Stimulated activated CD4-positive, alpha-beta T cell treated with anti-CD3 and anti-CD28 coated beads, Interleukin-15, amount 100 ng/mL, for 48 hours (primary cell): Measurements from ENCODE around the gene FCGBP.
"Not testable (repeated sequence)": the region's sequence is repeated elsewhere in the genome, so short reads cannot be mapped to it uniquely, and the experiment has no call there.

ENCODE experiments used
- DNase-seq, 2 donors: peaks; one replicate each; pipeline ENCODE4 v3.0.0-alpha.2; 2020; ENCODE audit warnings: low read depth in 2 of 2

FCGBP gene

DNA sequence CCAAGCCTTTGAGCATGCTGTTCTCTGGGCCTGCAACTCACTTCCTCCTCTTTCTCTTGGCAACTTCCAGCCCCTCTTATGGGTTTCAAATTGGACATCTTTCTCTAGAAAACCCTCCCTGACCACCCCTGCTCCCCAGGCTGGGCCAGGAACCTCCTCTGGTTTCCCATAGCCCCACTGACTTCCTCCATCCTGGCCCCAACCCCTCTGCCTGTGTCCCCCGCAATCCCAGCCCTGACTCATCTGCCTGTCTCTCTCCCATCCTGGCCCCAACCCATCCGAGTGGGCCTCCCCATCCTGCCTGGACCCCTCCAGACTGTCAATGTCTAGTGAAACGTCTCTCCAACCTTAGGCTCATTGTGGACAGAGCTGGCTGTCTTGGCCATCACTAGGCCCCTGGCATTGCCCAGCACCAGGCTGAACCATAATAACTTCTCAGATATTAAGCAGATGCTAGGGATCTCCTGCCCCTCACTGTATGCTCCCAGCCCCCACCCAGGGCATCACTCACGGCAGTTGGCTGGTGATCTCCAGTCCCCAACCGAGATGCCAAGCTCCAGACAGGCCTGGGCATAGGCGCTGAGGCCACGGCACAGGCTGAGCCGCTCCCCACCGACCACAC lies 16.8 kb downstream of the FCGBP start:
- no peak for DNase-seq

DNA sequence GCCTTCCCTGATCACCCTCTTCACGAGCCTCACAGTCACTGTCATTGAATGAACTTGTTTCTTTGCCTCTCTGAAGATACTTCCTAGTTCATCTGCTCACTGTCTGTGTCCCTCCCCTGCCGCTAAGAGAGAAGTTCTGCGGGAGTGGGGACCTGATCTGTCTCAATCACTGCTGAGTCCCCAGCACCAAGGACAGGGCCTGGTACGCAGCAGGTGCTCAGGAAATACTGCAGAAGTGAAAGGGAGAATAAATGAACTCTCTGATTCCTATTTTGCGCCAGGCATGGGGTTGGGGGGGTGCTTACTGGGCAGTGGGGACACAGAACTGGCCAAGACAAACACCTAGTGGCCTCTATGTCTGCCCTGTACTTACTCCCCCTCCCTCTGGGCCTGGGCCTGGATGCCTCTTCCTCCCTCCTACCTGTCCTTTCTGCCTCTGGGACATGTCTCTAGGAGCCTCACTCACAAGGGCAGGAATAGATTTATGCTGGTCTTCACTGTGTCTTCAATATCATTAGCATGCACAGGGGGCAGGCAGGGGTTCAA lies 17.5 kb downstream of the FCGBP start:
- no peak for DNase-seq

DNA sequence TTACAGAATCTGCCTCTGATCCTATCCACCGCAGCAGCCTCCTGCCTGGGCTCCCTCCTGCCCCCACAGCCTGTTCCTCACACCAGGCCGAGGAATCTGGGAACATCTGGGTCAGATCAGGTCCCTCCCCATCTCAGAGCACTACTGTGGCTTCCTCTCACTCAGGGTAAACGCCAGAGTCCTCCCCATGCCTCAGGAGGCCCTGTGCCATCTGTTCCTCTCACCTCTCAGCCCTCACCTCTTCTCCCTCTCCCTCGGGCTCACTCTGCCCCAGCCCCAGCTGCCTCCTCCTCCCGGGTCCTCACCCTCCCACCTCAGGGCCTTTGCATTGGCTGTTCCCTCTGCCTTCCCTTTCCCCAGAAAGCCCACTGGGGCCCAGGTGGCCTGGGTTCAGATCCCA lies 18.2 kb downstream of the FCGBP start:
- no peak for DNase-seq

DNA sequence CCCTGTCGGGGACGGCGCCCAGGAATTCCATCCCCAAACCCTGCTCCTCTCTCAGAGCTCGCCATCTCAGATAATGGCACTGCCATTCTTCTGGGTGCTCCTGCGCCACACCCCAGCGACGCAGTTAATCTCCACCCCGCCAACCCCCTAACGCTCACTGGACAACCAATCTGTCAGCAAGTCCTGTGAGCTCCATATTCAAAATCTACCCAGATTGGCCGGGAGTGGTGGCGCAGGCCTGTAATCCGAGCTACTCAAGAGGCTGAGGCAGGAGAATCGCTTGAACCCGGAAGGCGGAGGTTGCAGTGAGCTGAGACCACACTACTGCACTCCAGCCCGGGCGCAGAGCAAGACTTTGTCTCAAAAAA lies 18.6 kb downstream of the FCGBP start:
- DNase-seq = no peak

DNA sequence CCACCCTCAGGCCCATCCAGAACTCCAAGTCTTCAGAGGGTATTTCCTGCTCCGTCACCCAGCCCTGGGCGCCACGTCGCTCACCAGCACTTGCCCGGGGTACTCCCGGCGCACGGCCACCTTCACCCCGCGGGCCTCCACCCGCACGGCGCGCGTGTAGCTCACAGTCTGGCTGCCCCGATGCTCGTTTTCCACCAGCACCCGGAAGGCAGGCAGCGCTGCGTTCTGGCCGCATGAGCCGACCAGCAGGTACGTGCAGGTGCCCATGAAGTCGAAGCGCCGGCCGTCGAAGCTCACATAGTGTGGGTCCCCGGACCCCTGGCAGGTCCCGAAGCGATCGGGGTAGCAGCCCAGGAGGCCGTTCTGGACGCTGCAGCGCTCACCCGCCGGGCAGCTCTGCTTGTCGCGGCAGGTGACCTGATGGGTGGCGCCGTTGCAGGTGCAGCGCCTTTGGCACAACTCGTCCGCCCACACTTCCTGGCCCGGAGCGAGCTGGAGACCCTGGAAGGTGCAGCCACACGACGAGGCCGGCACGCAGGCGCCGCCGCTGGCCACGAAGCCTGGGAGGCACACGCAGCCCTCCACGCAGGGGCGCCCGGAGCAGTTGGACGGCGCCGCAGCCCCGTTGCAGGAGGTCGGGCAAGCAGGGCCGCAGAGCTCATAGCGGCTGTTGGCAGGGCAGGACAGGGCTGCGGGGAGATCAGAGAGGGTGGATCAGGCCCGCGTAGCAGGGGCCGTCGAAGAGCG lies 19.2 kb downstream of the FCGBP start:
- no peak for DNase-seq

DNA sequence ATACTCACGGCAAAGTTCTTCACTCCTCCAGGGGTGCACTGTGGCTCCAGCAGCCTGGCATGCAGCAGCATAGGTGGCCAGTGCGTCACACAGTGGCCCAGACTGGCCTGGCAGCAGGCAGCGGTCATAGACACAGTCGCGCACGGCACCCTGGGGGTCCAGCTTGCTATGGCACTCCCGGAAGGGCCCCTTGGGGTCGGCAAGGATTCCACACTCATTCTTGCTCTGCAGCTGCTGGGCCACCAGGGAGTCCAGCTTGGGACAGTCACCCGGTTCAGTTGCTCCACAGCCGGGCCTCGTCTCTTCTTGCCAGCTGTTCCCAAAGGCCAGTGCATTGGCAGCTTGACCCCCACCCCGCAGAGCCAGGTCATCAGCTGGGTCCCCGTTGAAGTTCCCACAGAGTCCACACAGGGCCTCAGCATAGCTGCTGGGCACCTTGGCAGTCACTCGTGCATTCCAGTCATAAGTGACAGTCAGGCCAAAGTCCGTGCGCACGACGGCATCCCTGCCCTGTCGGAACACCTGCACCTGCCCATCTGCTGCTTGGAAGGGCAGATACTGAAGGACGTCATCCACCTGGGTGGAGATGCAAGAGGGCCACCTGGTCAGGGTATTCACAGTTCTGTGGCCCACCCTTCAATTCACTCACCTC lies 20.6 kb downstream of the FCGBP start:
- DNase-seq = no peak

DNA sequence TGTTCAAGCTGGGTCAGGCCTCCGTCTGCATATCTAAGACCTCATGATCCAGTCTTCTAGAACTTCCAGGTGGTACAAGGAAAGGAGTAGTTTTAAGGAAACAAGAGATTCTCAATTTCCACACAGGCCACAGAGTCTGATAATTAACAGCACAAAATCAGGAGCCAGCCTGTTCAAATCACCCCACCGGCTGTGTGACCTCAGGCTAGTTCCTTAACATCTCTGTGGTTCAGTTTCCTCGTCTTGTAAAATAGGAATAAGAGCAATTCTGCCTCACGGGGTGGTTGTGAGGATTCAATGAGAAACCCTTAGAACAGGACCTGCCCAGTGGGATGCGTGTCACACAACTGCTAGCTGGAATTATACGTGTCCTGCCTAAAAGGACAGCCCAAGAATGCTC lies 25.6 kb downstream of the FCGBP start:
- no peak for DNase-seq

DNA sequence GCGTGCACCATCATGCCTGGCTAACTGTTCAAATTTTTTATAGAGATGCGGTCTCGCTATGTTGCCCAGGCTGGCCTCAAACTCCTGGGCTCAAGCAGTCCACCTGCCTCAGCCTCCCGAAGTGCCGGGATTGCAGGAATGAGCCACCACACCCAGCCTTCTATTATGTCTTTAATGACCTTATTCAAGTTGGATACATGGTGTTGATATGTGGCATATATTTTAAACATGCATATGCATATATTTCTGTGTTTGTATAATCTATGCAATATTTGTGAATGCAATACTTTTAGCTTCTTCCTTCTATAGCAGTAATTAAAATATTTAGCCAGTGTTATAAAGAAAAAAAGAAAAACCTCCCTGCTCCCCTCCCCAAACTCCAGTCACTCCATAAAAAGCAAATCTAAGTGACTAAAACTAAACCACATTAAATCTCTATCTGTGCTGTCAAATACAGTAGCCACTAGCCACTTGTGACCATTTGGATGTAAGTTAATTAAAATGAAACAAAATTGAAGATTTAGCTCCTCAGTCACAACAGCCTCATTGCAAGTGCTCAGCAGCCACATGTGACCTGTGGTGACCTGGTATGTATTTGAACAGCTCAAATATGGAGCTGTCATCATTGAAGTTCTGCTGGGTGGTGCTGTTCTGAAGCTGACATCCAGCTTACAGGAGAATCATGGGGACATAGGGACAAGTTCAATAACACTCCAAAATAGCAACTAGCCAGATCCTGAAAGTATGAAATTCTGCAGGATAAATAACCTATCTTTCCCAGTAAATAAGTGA lies 27.4 kb downstream of the FCGBP start:
- DNase-seq = no peak

DNA sequence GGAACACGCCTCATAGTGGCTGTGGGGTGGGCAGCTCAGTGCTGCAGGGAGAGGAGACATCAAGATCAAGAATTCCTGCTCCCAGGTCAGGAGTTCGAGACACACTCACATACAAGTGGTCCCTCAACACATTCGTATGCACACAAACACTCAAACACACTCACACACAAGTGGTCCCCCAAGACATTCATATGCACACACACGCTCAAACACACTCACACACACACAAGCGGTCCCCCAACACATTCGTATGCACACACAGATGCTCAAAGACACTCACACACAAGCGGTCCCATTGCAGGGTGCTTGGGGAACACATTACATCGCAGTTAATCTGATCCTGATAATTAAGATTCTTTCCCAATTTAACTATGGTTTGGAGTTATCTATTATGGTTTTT lies 28.2 kb downstream of the FCGBP start:
- DNase-seq = no peak

DNA sequence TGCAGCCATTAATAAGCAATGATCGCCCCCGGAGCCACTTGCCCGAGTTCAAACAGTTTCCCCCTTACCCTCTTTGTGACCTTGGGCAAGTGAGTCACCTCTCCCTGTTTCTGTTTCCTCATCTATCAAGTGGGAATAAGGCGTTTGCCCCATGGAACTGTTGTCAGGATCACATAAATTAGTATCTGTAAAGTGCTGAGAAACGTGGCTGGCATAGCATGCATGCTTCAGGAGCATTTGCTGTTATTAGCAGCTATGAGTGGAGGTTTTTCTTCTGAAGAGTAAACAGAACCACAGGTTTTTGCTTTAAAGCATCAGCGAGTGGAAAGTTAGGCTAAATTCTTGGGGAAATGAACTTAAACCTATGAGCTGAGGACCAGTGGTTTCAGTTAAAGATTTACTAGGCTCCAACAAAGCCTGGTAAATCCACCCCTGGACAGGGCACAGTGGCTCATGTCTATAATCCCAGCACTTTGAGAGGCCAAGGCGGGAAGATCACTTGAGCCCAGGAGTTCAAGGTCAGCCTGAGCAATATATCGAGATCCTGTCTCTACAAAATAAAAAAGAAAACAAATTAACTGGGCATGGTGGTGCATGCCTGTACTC lies 30.8 kb downstream of the FCGBP start:
- not testable (repeated sequence) for DNase-seq

DNA sequence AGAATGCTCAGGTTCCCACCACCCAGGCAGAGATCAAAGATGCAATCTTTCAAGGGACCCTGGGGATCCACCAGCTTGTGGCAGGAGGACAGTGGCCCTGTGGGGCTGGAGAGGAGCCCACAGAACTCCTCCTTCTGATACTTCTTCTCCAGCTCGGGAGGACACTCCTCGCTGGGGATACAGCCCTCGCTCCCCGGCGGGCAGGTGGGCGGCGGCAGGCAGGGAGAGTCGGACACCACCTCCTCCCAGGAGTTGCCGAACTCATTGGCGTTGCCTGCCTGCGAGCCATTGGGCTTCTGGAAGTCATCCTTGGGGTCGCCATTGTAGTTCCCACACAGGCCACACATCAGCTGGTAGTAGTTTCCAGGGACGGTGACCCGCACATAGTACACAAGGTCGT lies 32.1 kb downstream of the FCGBP start:
- not testable (repeated sequence) for DNase-seq

DNA sequence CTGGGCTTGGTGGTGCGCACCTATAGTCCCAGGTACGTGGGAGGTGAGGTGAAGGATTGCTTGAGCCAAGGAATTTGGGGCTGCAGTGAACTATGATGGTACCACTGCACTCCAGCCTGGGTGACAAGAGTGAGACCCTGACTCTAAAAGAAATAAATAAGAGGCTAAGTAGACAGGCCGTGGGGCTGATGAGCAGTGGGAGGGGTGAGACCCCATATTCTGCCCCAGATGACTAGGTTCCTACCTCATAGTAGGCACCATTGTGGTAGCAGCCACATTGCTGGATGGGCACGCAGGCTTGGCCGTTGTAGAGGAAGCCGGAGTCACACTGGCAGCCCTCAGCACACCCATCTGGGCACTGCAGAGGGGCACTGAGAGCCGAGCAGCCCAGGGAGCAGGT lies 32.8 kb downstream of the FCGBP start:
- not testable (repeated sequence) for DNase-seq

DNA sequence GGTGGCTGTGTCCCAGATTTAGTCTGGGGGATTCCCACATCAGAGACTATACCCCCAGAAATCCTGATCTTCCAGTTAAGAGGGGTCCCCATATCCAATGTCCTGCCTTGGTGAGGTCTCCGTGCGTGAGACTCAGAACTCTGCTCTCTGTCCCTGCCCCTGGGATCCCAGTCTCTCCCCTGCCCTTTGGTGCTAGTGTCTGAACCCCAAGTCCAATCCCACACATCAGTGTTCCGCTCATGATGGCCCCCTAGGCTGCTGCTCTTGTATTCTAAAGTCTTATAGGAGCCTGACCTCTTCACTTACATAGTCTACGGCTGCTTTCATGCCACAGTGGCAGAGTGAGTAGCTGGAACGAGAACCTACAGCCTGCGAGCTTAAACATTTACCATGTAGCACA lies 35.6 kb downstream of the FCGBP start:
- DNase-seq = not testable (repeated sequence)

DNA sequence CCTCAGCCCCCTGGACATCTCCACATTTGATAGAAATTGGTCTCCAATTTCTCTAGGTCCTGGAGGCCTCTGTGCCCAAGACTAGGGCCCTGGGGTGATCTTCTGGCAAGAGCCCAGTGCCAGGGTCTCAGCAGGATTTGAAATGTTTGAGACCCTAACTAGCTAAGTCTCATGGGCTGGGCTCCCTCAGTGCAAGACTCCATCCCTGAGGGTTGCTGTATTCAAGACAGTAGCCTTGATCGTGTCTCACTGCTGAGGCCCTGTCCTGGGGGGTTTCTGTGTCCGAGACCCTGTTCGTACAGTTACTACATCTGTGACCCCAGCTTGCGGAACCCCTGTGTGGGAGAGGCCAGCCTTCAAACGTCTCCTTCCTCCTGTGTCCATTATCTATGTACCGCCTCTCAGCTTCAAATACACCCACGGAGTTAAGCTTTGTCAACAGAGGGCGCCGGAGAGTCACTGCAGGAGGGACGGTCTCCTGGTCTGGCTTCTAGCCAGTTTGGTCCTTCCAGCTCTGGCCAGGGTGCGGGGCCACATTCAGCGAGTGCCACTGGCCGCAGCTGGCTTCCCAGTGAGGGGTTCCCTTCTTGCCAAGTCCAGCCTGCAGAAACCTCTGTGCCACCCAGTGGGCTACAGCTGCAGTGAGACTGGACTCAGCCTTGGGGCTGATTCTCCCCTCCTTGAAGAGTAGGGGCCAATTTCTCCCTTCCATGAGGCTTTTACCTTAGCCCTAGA lies 36.8 kb downstream of the FCGBP start:
- not testable (repeated sequence) for DNase-seq

DNA sequence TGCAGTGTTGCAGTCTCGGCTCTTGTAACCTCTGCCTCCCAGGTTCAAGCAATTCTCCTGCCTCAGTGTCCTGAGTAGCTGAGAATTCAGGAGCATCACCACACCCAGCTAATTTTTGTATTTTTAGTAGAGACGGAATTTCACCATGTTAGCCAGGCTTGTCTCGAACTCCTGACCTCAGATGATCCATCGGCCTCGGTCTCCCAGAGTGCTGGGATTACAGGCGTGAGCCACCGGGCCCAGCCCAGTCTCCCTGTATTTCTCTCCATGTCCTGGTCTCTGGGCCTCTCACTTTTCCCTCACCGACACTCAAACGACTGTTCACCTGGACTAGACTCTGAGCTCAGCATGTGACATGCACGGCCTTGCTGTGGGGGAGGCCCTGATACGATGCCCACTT lies 39.3 kb downstream of the FCGBP start:
- not testable (repeated sequence) for DNase-seq

DNA sequence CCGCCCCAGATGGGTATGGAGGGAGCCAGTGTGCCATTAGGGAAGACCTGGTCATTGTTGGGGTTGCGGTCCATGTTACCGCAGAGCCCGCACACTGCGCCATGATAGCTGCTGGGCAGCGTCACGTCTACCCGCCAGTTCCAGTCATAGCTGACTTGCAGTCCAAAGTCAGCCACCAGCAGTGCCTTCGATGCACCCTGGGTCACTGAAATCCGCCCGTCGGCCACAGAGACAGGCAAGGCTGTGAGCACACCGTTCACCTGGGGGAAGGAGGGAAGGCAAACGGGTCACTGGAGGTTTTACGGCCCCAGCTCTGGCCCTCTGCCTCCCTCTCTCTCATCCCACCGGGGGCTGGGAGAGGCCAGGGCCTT lies 40.2 kb downstream of the FCGBP start:
- not testable (repeated sequence) for DNase-seq

DNA sequence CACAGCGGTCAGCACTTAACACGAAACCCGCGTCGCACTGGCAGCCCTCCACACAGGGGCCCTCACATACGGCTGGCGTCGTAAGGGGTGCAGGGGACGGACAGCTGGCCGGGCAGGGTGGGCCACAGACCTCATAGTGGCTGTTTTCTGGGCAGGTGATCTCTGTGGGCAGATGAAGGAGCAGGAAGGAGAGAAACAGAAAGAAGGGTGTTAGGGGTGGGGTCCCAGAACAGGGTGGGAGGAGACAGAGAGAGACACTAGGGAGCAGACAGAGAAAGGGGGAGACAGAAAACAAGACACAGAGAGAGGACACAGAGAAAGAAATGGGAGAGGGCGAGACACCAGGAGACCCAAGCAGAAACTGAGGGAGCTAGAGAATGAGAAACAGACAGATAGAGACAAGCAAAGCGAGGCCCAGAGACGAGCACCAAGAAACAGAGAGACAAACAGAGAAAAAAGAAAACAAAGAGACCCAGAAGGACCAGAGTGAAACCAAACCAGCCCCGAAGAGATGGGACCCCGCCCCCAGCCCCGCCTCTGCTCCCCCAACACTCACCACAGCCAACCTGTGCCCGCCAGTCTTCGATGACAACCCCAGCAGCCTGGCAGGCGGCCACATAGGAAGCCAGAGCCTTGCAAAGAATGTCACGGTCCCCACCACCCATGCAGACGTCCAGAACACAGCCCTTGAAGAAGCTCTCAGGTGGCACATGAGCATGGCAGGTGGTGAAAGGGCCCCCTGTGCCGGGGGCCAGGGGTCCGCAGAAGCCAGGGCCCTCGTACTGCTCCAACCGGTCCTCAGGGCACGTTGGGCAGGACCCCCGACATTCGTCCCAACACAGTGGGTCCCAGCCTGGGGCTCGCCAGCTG lies 40.8 kb downstream of the FCGBP start:
- DNase-seq = peak in 1 of 2 donors; percentile 11

DNA sequence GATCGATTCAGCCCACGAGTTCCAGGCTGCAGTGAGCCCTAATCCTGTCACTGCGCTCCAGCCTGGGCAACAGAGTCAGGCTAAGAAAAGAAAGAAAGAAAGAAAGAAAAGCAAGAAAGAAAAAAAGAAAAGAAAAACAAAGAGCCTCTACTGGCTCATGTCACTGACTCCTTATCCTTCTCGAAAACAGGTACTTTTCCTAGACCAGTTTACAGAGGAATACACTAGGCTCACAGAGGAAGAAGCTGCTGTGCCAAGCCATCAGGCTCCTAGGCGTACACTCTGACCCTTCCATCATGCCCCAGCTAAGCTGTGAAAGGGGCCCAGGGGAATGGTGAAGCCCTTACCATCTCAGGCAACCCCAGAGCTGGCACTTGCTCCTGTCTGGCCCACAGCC lies 41.9 kb downstream of the FCGBP start:
- DNase-seq = not testable (repeated sequence)

DNA sequence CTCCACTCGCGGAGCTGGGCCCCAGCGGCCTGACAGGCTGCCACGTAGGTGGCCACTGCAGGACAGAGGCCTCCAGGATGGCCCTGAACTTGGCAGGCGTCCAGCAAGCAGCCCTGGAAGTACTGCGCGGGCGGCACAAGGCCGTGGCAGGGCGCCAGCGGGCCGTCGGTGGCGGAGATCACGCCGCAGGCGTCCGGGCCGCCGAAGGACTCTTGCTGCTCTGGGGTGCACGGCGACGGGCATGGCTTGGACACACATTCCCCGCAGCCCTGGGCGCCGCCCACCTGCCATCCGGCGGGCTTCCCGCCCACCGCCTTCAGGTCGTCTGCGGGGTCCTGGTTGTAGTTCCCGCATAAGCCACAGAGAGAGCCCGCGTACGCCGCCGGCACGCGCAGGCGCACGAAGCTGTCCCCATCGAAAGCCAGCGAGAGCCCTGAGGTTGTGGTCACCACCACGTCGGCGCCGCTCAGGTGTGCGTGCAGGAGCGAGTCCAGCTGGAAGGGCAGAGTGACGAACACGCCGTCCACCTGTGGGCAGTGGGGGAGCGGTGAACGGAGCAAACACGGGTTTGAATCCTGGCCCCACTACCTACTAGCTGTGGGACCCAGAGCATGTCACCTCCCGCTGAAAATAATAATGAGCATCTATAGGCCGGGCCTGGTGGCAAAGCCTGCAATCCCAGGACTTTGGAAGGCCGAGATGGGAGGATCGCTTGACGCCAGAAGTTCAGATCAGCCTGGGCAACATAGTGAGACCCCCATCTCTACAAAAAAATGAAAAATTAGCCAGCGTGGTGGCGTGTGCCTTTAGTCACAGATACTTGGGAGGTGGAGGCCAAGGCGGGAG lies 42.6 kb downstream of the FCGBP start:
- DNase-seq = not testable (repeated sequence)
